ENCODE data around the gene ZNF667. TPM values are rescaled to one million over a fixed set of nuclear protein-coding genes. Genes with fewer than 3 reads are reported as not detected.

The ZNF667 gene
- total and polyA plus RNA-seq, 4 donors: 0.69 to 12.9 (median 2.2) TPM

DNA sequence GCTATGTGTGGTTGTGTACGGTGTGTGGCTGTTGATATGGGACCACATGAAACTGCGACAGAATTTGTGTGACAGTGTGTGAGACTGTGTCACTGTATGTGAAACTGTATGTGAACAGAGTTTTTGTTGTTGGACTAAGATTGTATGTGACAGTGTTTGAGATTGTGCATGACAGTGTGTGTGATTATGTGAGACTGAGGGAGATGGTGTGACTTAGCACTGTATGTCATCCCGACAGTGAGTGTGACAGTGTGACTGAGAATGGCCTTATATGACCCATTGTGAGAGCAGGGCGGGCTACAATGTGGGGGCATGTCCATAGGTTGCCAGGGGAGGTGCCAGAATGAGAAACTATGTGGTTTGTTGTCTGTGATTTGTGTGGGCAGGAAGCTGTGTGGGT, 72.1 kb downstream of the ZNF667 start:
- H3K4me3 ChIP-seq: peak overlapping the region; percentile 96
- H3K9ac ChIP-seq (ENCODE audit: insufficient read depth in 1 of 2, low read length in 2 of 2): peak overlapping the region in 1 of 2 donors; percentile 94
- no peak overlapping the region for H3K27ac ChIP-seq (ENCODE audit: low read depth in 1 of 2, low read length in 1 of 2)
- ATAC-seq (ENCODE audit: insufficient read depth, low FRiP score) (no peak), DNase-seq (no peak)
- H3K9me3 ChIP-seq (ENCODE audit: control insufficient read depth in 4 of 4, insufficient read depth in 3 of 4, low read length in 3 of 4): peaks cover 10 to 32% (median 21%) of the 10 kb centered on the region in 4 donors
- 92 to 95% methylated on average over 4 of the region's 4 CpGs for WGBS, 2 donors
- TF ChIP-seq, protein P1, sequence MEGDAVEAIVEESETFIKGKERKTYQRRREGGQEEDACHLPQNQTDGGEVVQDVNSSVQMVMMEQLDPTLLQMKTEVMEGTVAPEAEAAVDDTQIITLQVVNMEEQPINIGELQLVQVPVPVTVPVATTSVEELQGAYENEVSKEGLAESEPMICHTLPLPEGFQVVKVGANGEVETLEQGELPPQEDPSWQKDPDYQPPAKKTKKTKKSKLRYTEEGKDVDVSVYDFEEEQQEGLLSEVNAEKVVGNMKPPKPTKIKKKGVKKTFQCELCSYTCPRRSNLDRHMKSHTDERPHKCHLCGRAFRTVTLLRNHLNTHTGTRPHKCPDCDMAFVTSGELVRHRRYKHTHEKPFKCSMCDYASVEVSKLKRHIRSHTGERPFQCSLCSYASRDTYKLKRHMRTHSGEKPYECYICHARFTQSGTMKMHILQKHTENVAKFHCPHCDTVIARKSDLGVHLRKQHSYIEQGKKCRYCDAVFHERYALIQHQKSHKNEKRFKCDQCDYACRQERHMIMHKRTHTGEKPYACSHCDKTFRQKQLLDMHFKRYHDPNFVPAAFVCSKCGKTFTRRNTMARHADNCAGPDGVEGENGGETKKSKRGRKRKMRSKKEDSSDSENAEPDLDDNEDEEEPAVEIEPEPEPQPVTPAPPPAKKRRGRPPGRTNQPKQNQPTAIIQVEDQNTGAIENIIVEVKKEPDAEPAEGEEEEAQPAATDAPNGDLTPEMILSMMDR (IDR thresholded peaks at IDR 0.05; ENCODE audit: control extremely low read depth, extremely low read depth): no peak
- peaks cover 0 to 14% (median 9%) of the 10 kb centered on the region in 5 donors for H3K4me1 ChIP-seq (ENCODE audit: control insufficient read depth in 5 of 5, insufficient read depth in 5 of 5, low read length in 5 of 5)
- no peaks in the 10 kb centered on the region for H3K27me3 ChIP-seq (ENCODE audit: control insufficient read depth in 3 of 3, insufficient read depth in 3 of 3, low read length in 2 of 3)
- peaks cover 8 to 44% (median 31%) of the 10 kb centered on the region in 4 donors for H3K36me3 ChIP-seq (ENCODE audit: control insufficient read depth in 4 of 4, insufficient read depth in 4 of 4, low read length in 4 of 4)

DNA sequence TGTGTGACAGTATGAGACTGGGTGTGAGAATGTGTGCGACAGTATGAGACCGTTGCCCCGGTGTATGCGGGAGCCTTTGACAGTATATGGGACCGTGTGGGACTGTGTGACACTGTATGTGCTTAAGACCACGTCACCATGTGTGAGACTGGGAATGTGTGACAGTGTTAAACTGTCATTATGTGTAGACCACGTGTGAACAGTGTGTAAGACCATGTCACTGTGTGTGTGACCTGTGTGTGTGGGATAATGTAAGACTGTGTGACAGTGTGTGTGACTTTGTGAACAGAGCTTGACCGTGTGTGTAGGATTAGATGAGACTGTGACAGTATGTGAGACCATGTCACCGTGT, 72.5 kb downstream of the ZNF667 start:
- Histone ChIP-seq H3K27ac (ENCODE audit: low read depth in 1 of 2, low read length in 1 of 2) (peak overlapping the region in 1 of 2 donors; percentile 98), H3K27me3 (ENCODE audit: control insufficient read depth in 3 of 3, insufficient read depth in 3 of 3, low read length in 2 of 3) (no peaks in the 10 kb centered on the region), H3K4me1 (ENCODE audit: control insufficient read depth in 5 of 5, insufficient read depth in 5 of 5, low read length in 5 of 5) (peaks cover 0 to 14% (median 9%) of the 10 kb centered on the region in 5 donors), H3K9me3 (ENCODE audit: control insufficient read depth in 4 of 4, insufficient read depth in 3 of 4, low read length in 3 of 4) (peaks cover 10 to 32% (median 21%) of the 10 kb centered on the region in 4 donors), H3K9ac (ENCODE audit: insufficient read depth in 1 of 2, low read length in 2 of 2) (peak overlapping the region; percentile 66 to 94), H3K4me3 (peak overlapping the region; percentile 96), H3K36me3 (ENCODE audit: control insufficient read depth in 4 of 4, insufficient read depth in 4 of 4, low read length in 4 of 4) (peaks cover 8 to 41% (median 29%) of the 10 kb centered on the region in 4 donors)
- WGBS, 2 donors: 56 to 70% methylated on average over 9 of the region's 9 CpGs
- ATAC-seq (ENCODE audit: insufficient read depth, low FRiP score) (no peak), DNase-seq (no peak)
- TF ChIP-seq, protein P1 (IDR thresholded peaks at IDR 0.05; ENCODE audit: control extremely low read depth, extremely low read depth): no peak

DNA sequence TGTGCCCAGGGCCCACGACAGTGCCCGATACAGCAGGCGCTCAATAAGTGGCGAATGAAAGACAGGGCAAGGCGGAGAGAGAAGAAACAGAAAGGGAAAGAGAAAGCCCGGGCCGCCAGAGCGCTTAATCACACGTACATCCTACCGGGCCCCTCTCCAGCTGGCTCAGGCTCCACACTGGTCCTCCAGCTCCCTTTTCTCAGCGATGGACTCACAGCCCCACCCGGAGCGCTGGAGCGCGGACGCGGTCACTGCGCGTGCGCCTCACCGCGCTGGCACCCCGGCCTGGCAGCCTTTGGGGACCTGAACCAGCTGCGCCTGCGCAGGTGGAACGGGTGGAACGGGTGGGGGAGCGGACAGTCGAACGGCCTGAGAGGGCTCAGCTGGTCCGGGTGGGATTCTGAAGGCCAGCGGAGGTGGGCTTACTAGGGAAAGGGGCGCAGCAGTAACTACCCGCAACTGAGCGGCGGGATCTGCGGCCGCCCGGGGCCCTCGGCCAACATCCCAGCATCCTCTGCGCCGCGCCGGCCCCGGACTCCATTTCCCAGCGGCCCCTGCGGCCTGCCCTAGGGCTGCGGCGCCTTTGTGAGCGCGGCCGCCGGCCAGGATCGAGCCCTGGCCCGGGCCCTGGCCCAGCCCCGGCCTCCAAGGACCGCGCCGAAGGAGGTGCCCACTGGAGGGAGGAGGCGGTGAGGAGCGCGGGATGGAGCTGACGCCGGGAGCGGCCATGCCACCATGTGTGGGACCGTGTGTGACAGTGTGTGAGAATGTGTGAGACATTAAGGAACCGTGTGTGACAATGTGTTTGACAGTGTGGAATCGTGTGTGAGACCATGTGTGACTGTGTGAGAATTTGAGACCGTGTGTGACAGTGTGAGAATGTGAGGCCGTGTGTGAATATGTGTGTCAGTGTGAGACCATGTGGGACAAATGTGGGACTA, 73.1 kb downstream of the ZNF667 start, which contains the start of gene ZNF583:
Gene ZNF583 (plus strand): TSS at position 569 of the 941 bp plus-strand sequence. CDS start 2,783 bp downstream, outside the sequence.
- peak within 1 kb of the TSS; percentile 90 to 98 for H3K27ac ChIP-seq (ENCODE audit: low read depth in 1 of 2, low read length in 1 of 2)
- peak within 1 kb of the TSS; percentile 96 for H3K4me3 ChIP-seq
- peaks cover 0 to 14% (median 9%) of the 10 kb centered on the region in 5 donors for H3K4me1 ChIP-seq (ENCODE audit: control insufficient read depth in 5 of 5, insufficient read depth in 5 of 5, low read length in 5 of 5)
- H3K9ac ChIP-seq (ENCODE audit: insufficient read depth in 1 of 2, low read length in 2 of 2): peak within 1 kb of the TSS; percentile 66 to 94
- WGBS, 2 donors: 0 to 1% methylated on average over 69 to 70 of the region's 70 CpGs
- peak; percentile 99 for ATAC-seq (ENCODE audit: insufficient read depth, low FRiP score)
- DNase-seq: peak; percentile 97 to 99 (median 99)
- peaks cover 4 to 41% (median 26%) of the 10 kb centered on the region in 4 donors for H3K36me3 ChIP-seq (ENCODE audit: control insufficient read depth in 4 of 4, insufficient read depth in 4 of 4, low read length in 4 of 4)
- peaks cover 5 to 31% (median 21%) of the 10 kb centered on the region in 4 donors for H3K9me3 ChIP-seq (ENCODE audit: control insufficient read depth in 4 of 4, insufficient read depth in 3 of 4, low read length in 3 of 4)
- TF ChIP-seq, protein P1 (IDR thresholded peaks at IDR 0.05; ENCODE audit: control extremely low read depth, extremely low read depth): no peak
- H3K27me3 ChIP-seq (ENCODE audit: control insufficient read depth in 3 of 3, insufficient read depth in 3 of 3, low read length in 2 of 3): no peaks in the 10 kb centered on the region
